ENCODE measurements around the gene ENDOV. TPM values are rescaled to one million over a fixed set of nuclear protein-coding genes. Genes with fewer than 3 reads are reported as not detected.

The ENDOV gene
- total RNA-seq, 1 experiment from 2014 or later: 45.6 TPM

- no peaks in the 10 kb centered on the region for H3K9me2 ChIP-seq (ENCODE audit: insufficient read depth)
- BruUV-seq (replicated peaks): no TSS peak
- H3K9ac ChIP-seq (ENCODE audit: low read length): no peak overlapping the region
- ChIA-PET CTCF (no interaction called here), POLR2A (no interaction called here), RAD21 (ENCODE audit: low non-redundant PET in 1 of 2, low total read pairs in 2 of 2, uncharacterized antibody in 2 of 2, unreplicated experiment in 2 of 2) (no interaction called here)
- ATAC-seq: no peak
- no peak overlapping the region for H3K27ac ChIP-seq (ENCODE audit: low read depth, low read length)
- intact Hi-C loops (cut with micrococcal nuclease): no loop called here
- no peaks in the 10 kb centered on the region for H3K36me3 ChIP-seq (ENCODE audit: control insufficient read depth in 1 of 2, insufficient read depth in 2 of 2, low read length in 2 of 2)
- H3K9me3 ChIP-seq (ENCODE audit: control insufficient read depth in 1 of 2, insufficient read depth in 1 of 2, low read depth in 1 of 2, low read length in 2 of 2): no peaks in the 10 kb centered on the region
- H2AFZ ChIP-seq (ENCODE audit: low read depth, low read length, poor library complexity, severe bottlenecking): no peak overlapping the region
- DNase-seq (ENCODE audit: low read depth, low spot score): no peak
- TF ChIP-seq POLR2AphosphoS5 (IDR thresholded peaks at IDR 0.05; ENCODE audit: low read depth, low read length) (no peak), SIN3A (IDR thresholded peaks at IDR 0.05; ENCODE audit: low read depth) (no peak), EZH2 (IDR thresholded peaks at IDR 0.05) (no peak), CBX3 (IDR thresholded peaks at IDR 0.05; ENCODE audit: low read depth) (no peak), REST (IDR thresholded peaks at IDR 0.05; ENCODE audit: low read depth) (no peak), CTCF (IDR thresholded peaks at IDR 0.05 in 2 of 3, conservative IDR thresholded peaks at IDR 0.05 in 1 of 3; ENCODE audit: borderline replicate concordance in 1 of 3, insufficient read depth in 1 of 3, low read depth in 2 of 3, low read length in 2 of 3) (no peak), EGR1 (IDR thresholded peaks at IDR 0.05; ENCODE audit: low read depth) (no peak)
- peaks cover 7 to 18% of the 10 kb centered on the region in 2 experiments; a peak in 3 of 4 replicates for H3K4me1 ChIP-seq (ENCODE audit: control insufficient read depth in 1 of 2, insufficient read depth in 2 of 2, low read length in 2 of 2)
- no peaks in the 10 kb centered on the region for H3K79me2 ChIP-seq (ENCODE audit: insufficient read depth, low read length)
- no peak overlapping the region for H3K4me3 ChIP-seq (replicated peaks in 1 of 2; ENCODE audit: low read depth in 1 of 2, low read length in 2 of 2)
- H4K20me1 ChIP-seq (ENCODE audit: insufficient read depth): no peaks in the 10 kb centered on the region
- no peak overlapping the region for H3K4me2 ChIP-seq (ENCODE audit: low read length)
- H3K27me3 ChIP-seq (ENCODE audit: insufficient read depth, low read length): peaks cover 3% of the 10 kb centered on the region; the same call in 1 of the 2 replicates
Measured at GRCh38 chr17:80486692-80487091, 71.7 kb downstream of the ENDOV start.

Measured in HCT116 (cell line).